Transverse colon (tissue), 4 donors: Measurements from ENCODE around the gene SLX4IP.

Source experiments
- CTCF ChIP-seq, 5 experiments: fragments of 200-600 bp in 3 of 5; fragments of 450-650 bp in 2 of 5; sonication (generic) in 3 of 5; IDR thresholded peaks; 1 replicate in 2 of 5; 2 replicates in 3 of 5; pipeline ENCODE4 v1.5.1; 2016 to 2017; ENCODE audit warnings: antibody characterized with exemption in 5 of 5, inconsistent platforms in 3 of 5, mild to moderate bottlenecking in 2 of 5, moderate library complexity in 1 of 5
- EP300 ChIP-seq: sonication (generic); formaldehyde crosslinking; IDR thresholded peaks from one replicate; pipeline ENCODE4 v1.6.1; 2017; ENCODE audit warnings: antibody characterized with exemption, low read depth
- POLR2A ChIP-seq: fragments of 450-650 bp; IDR thresholded peaks from one replicate; pipeline ENCODE4 v1.6.1; 2016; ENCODE audit warnings: antibody characterized with exemption, mild to moderate bottlenecking, moderate library complexity
- POLR2AphosphoS5 ChIP-seq, 3 donors: sonication (generic); formaldehyde crosslinking; IDR thresholded peaks; one replicate each; pipeline ENCODE4 v1.6.1; 2016; ENCODE audit warnings: antibody characterized with exemption in 3 of 3

DNA sequence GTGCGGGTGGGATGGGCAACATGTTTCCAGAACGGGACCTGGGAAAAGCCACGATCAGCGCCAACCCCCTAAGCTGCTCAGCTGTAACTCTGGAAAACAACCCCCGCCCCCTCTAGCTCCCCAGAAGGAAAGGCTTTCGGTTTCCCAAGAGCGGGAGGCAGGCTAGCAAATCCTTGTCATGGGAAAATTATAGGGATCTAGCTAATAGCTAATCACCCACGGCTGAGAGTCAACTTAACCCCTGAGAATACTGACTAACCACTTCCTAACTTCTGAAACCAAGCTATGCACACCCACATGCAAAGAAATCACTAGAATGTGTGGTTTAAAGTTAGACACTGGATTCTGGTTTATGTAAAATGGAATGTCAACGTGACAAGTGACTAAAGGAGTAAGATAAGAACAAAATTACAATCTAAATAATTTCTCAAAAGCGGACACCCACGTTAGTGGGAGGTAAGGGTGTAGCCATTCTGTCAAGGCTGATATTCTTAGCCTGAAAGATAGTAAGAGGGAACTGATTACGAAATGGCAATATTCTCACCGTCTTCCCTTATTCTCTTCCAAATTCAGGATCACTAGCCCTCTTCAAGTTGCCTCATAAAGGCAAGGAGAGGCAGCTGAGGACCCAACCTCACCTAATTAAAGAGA is 218.6 kb downstream of the SLX4IP start:
- TF ChIP-seq EP300, result no peak
- TF ChIP-seq POLR2A, result no peak
- no peak for TF ChIP-seq CTCF (IDR thresholded peaks at IDR 0.05)
- TF ChIP-seq POLR2AphosphoS5 (IDR thresholded peaks at IDR 0.05), result peak in 1 of 3 donors; percentile 27
